GM23248 (cell line): ENCODE data around the gene INKA2. TPM values are rescaled to one million over a fixed set of nuclear protein-coding genes. Genes with fewer than 3 reads are reported as not detected.

Source experiments
- DNase-seq: peaks from one replicate; pipeline ENCODE4 v3.0.0-alpha.2; 2015
- H2AFZ ChIP-seq: fragments of 200-600 bp; sonication (generic); 2 replicates; pipeline ENCODE4 v1.6.1; 2016; ENCODE audit warnings: antibody characterized with exemption
- H3F3A ChIP-seq: fragments of 200-600 bp; sonication (generic); 2 replicates; pipeline ENCODE4 v1.6.1; 2016; ENCODE audit warnings: mild to moderate bottlenecking, antibody characterized with exemption, mixed run types; ENCODE audit not compliant: insufficient read depth
- H3K27ac ChIP-seq: fragments of 200-600 bp; sonication (generic); 2 replicates; pipeline ENCODE4 v1.5.1; 2016; ENCODE audit warnings: mild to moderate bottlenecking
- H3K27me3 ChIP-seq: fragments of 200-600 bp; sonication (generic); replicated peaks from 2 replicates; pipeline ENCODE4 v1.6.1; 2016; ENCODE audit warnings: mild to moderate bottlenecking; ENCODE audit not compliant: insufficient read depth
- H3K36me3 ChIP-seq: fragments of 200-600 bp; sonication (generic); 2 replicates; pipeline ENCODE4 v1.6.1; 2016; ENCODE audit warnings: low read depth, mild to moderate bottlenecking
- H3K4me1 ChIP-seq: fragments of 200-600 bp; sonication (generic); 2 replicates; pipeline ENCODE4 v1.6.1; 2016; ENCODE audit warnings: mild to moderate bottlenecking; ENCODE audit not compliant: insufficient read depth
- H3K4me2 ChIP-seq: fragments of 200-600 bp; sonication (generic); one replicate; pipeline ENCODE4 v1.6.1; 2016; ENCODE audit warnings: mild to moderate bottlenecking; ENCODE audit not compliant: unreplicated experiment
- H3K4me3 ChIP-seq: fragments of 200-600 bp; sonication (generic); 2 replicates; pipeline ENCODE4 v1.5.1; 2016; ENCODE audit warnings: mild to moderate bottlenecking
- H3K79me2 ChIP-seq: fragments of 200-600 bp; sonication (generic); 2 replicates; pipeline ENCODE4 v1.6.1; 2016; ENCODE audit warnings: mild to moderate bottlenecking; ENCODE audit not compliant: insufficient read depth
- H3K9ac ChIP-seq: fragments of 200-600 bp; sonication (generic); 2 replicates; pipeline ENCODE4 v1.6.1; 2016; ENCODE audit warnings: mild to moderate bottlenecking
- H3K9me2 ChIP-seq: fragments of 200-600 bp; sonication (generic); 2 replicates; pipeline ENCODE4 v1.6.1; 2016; ENCODE audit warnings: mixed run types, mild to moderate bottlenecking, moderate library complexity; ENCODE audit not compliant: insufficient read depth
- H3K9me3 ChIP-seq: fragments of 200-600 bp; sonication (generic); one replicate; pipeline ENCODE4 v1.6.1; 2017; ENCODE audit warnings: low read depth
- H4K20me1 ChIP-seq: fragments of 200-600 bp; sonication (generic); 2 replicates; pipeline ENCODE4 v1.6.0; 2016; ENCODE audit not compliant: insufficient read depth
- EZH2 ChIP-seq: fragments of 200-600 bp; sonication (generic); IDR thresholded peaks from 2 replicates; pipeline ENCODE4 v1.6.1; 2018; ENCODE audit warnings: antibody characterized with exemption, mild to moderate bottlenecking; ENCODE audit not compliant: insufficient read depth, poor library complexity, severe bottlenecking
- EZH2phosphoT487 ChIP-seq: fragments of 200-600 bp; sonication (generic); IDR thresholded peaks from 2 replicates; pipeline ENCODE4 v1.6.1; 2018; ENCODE audit warnings: antibody characterized with exemption, moderate library complexity, mild to moderate bottlenecking, low read depth; ENCODE audit not compliant: insufficient read depth
- WGBS, 2 experiments: methylation state at CpG; one replicate each; pipeline ENCODE4 v1.1.6; 2015 to 2017; ENCODE audit warnings: low lambda C conversion rate in 2 of 2, low coverage in 1 of 2; ENCODE audit errors: missing lambda C conversion rate in 2 of 2; 5-methylcytosine and 5-hydroxymethylcytosine counted together
- in situ Hi-C: fragments of 300-500 bp; cut with MboI; formaldehyde crosslinking; loops from 2 replicates; pipeline ENCODE4 v1.15.0; 2020
- polyA plus RNA-seq: library from polyadenylated mRNA; unstranded; fragments of >200 nt; fragmentation: Nextera tagmentation; extraction: Ambion mirVana; gene quantifications from 2 replicates; pipeline ENCODE4 v1.2.1, GENCODE V29; 2016
- total RNA-seq: library from RNA; depleted of rRNA; stranded (reverse); fragments of >200 nt; shearing (Covaris generic); gene quantifications from 2 replicates; pipeline ENCODE4 v1.2.3, GENCODE V29; 2014

INKA2 gene
- total and polyA plus RNA-seq, 2 experiments from 2014 or later, result 1.2 to 1.3 TPM

DNA sequence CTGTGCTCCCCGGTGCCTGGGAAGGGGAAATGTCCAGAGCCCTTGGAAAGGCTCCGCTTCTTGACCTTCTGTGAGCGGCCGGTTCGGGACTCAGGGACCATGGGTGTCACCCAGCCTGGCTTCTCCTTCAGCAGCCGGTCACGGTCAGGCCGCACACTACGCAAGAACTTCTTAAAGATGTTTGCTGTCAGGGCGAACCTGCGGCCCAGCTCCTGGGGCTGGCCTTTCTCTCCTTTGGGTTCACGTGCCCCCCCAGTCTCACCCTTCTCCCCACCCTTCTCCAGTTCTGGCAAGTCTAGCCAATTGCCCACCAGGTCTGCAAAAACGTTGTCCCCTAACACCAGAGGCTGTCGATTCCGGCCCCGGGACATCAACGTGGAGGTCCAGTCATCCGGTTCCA, 12.1 kb downstream of the INKA2 start:
- Histone ChIP-seq H3K4me1 (peaks cover 2% of the 10 kb centered on the region), H2AFZ (no peak overlapping the region), H3K4me3 (no peak overlapping the region), H3K27me3 (no peaks in the 10 kb centered on the region), H3K9ac (no peak overlapping the region), H3K27ac (no peak overlapping the region), H3K9me3 (no peaks in the 10 kb centered on the region), H3K9me2 (no peaks in the 10 kb centered on the region), H3F3A (no peaks in the 10 kb centered on the region), H3K4me2 (no peak overlapping the region), H4K20me1 (no peaks in the 10 kb centered on the region), H3K36me3 (no peaks in the 10 kb centered on the region), H3K79me2 (no peaks in the 10 kb centered on the region)
- 84 to 85% methylated on average over 17 to 18 of the region's 18 CpGs for WGBS, 2 experiments
- no peak for TF ChIP-seq EZH2phosphoT487
- TF ChIP-seq EZH2, result no peak
- DNase-seq, result no peak
- in situ Hi-C loops, result no loop called here

DNA sequence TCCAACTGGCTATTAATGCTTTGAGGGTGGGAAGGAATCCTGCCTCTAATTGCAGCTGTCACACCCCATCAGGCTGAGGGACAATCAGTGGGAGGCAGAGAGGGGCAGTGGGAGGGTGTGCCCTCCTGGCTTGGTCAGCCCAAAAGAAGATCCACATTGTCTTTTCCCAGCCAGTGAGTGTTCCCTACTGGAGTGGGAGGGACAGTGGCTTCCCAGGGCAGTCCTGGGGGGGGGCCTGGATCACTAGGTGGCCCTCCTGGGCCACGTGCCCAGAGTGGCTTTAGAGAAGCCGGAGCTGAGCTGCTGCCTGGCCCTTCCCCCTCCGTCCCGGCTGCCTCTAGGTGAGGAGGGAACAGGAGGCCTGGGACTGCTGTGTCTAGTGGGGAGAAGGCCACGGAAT, 14.0 kb downstream of the INKA2 start:
- Histone ChIP-seq H3K9me3 (no peaks in the 10 kb centered on the region), H3K36me3 (no peaks in the 10 kb centered on the region), H4K20me1 (no peaks in the 10 kb centered on the region), H3K9me2 (no peaks in the 10 kb centered on the region), H3K4me2 (no peak overlapping the region), H3K27ac (no peak overlapping the region), H3K9ac (no peak overlapping the region), H3F3A (no peaks in the 10 kb centered on the region), H3K79me2 (no peaks in the 10 kb centered on the region), H2AFZ (no peak overlapping the region), H3K4me1 (peaks cover 14% of the 10 kb centered on the region), H3K27me3 (no peaks in the 10 kb centered on the region), H3K4me3 (no peak overlapping the region)
- WGBS, 2 experiments, result 26 to 33% methylated on average over 5 of the region's 5 CpGs
- in situ Hi-C loops, result no loop called here
- DNase-seq, result no peak
- TF ChIP-seq EZH2 (no peak), EZH2phosphoT487 (no peak)

DNA sequence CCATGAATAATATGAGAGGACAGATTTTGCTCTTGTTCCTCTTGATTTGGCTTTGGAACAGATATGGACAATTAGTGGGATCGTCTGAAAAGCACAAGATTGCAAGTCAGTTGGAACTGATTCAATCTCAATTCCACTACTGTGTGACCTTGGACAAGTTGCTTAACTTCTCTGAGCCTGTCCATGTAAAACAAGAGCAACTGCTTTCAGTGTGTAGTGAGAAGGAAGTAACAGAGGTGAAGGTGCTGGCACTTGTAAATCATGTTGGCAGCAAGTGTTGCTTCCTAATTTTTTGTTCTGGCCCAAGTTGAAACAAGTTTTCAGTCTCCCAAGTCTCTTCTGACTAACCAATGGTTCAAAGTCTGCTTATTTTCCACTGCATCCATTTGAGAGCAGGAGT, 15.3 kb downstream of the INKA2 start:
- H3K4me2 ChIP-seq, result no peak overlapping the region
- in situ Hi-C loops, result no loop called here
- no peak overlapping the region for H2AFZ ChIP-seq
- no peaks in the 10 kb centered on the region for H3K9me3 ChIP-seq
- TF ChIP-seq EZH2 (no peak), EZH2phosphoT487 (no peak)
- H3K9ac ChIP-seq, result no peak overlapping the region
- no peak overlapping the region for H3K27ac ChIP-seq
- WGBS, 2 experiments, result 0 to 9% methylated on average over 1 of the region's 1 CpG
- no peaks in the 10 kb centered on the region for H3K36me3 ChIP-seq
- no peak for DNase-seq
- H3K27me3 ChIP-seq, result no peaks in the 10 kb centered on the region
- no peaks in the 10 kb centered on the region for H3K9me2 ChIP-seq
- peaks cover 14% of the 10 kb centered on the region for H3K4me1 ChIP-seq
- no peaks in the 10 kb centered on the region for H3K79me2 ChIP-seq
- no peak overlapping the region for H3K4me3 ChIP-seq
- H4K20me1 ChIP-seq, result no peaks in the 10 kb centered on the region
- no peaks in the 10 kb centered on the region for H3F3A ChIP-seq

DNA sequence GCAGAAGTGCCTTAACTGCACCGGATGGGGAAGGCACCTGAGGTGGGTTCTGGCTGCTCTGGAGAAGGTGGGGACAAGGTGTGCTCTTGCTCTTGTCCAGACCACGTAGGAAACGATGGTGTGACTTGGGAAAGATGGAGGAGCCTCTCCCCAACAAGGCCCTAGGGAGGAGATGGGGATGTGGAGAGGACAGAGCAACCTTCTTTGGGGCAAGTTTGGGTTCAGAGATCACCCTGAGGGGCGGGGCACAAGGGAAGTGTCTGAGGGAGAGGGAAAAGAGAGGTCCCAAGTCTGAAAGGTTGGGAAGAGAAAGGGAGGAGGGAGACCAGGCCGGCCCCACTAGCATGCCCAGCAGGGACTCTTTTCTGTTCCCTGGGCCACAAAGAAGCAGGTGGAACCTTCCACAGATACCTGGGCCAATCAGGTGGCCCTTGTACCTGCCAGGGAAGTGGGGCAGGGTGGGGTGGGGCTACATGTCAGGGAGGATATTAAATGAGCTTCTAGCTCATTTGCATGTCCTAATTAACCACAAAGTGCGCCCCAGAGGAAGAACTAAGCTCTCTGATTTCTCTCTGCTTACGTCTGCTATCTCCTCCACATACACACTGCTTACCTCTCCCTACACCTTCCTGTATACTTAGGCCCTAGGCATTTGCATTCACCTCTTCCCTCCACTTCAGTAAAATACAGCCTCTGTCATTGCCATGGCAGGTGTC, 15.9 kb downstream of the INKA2 start:
- WGBS, 2 experiments, result 87 to 88% methylated on average over 7 of the region's 7 CpGs
- Histone ChIP-seq H3K4me1 (peaks cover 14% of the 10 kb centered on the region), H2AFZ (no peak overlapping the region), H3K9me2 (no peaks in the 10 kb centered on the region), H3K36me3 (no peaks in the 10 kb centered on the region), H3K27ac (no peak overlapping the region), H3K4me2 (no peak overlapping the region), H3K9me3 (no peaks in the 10 kb centered on the region), H3K4me3 (no peak overlapping the region), H3K9ac (no peak overlapping the region), H3F3A (no peaks in the 10 kb centered on the region), H4K20me1 (no peaks in the 10 kb centered on the region), H3K79me2 (no peaks in the 10 kb centered on the region), H3K27me3 (no peaks in the 10 kb centered on the region)
- in situ Hi-C loops, result no loop called here
- no peak for DNase-seq
- TF ChIP-seq EZH2phosphoT487 (no peak), EZH2 (no peak)
